Trophoblast cell (in vitro differentiated cells and primary cell): ENCODE data around the gene MXRA8.

Source experiments
- DNase-seq, 2 donors: peaks; one replicate each; pipeline ENCODE4 v3.0.0-alpha.2; 2016
- H2AFZ ChIP-seq: 2 replicates; pipeline ENCODE4 v1.6.1; 2013; ENCODE audit warnings: low read length, moderate library complexity, mild to moderate bottlenecking; ENCODE audit not compliant: insufficient read depth, poor library complexity
- H2AK5ac ChIP-seq: 2 replicates; pipeline ENCODE4 v1.6.1; 2013; ENCODE audit warnings: mild to moderate bottlenecking, low read length
- H2BK120ac ChIP-seq: 2 replicates; pipeline ENCODE4 v1.6.1; 2013; ENCODE audit warnings: low read length, mild to moderate bottlenecking, moderate library complexity; ENCODE audit not compliant: insufficient read depth, poor library complexity
- H2BK12ac ChIP-seq: 2 replicates; pipeline ENCODE4 v1.6.1; 2013; ENCODE audit warnings: mild to moderate bottlenecking, low read length, moderate library complexity
- H2BK5ac ChIP-seq: 2 replicates; pipeline ENCODE4 v1.6.1; 2013; ENCODE audit warnings: low read length, low read depth, moderate library complexity, mild to moderate bottlenecking; ENCODE audit not compliant: poor library complexity
- H3K14ac ChIP-seq: 2 replicates; pipeline ENCODE4 v1.6.1; 2013; ENCODE audit warnings: mild to moderate bottlenecking, low read length
- H3K18ac ChIP-seq: 2 replicates; pipeline ENCODE4 v1.6.1; 2013; ENCODE audit warnings: mild to moderate bottlenecking, low read length
- H3K23ac ChIP-seq: 2 replicates; pipeline ENCODE4 v1.6.1; 2013; ENCODE audit warnings: low read length
- H3K27ac ChIP-seq: 2 replicates; pipeline ENCODE4 v1.5.1; 2013; ENCODE audit warnings: low read depth, mild to moderate bottlenecking, inconsistent platforms, low read length, moderate library complexity
- H3K27me3 ChIP-seq: 2 replicates; pipeline ENCODE4 v1.6.1; 2013; ENCODE audit warnings: inconsistent platforms, mild to moderate bottlenecking, low read length, moderate library complexity; ENCODE audit not compliant: insufficient read depth
- H3K36me3 ChIP-seq, 2 experiments: 1 replicate in 1 of 2; 2 replicates in 1 of 2; pipeline ENCODE4 v1.6.1; 2013; ENCODE audit warnings: low read length in 2 of 2, mild to moderate bottlenecking in 2 of 2, moderate library complexity in 1 of 2; ENCODE audit not compliant: insufficient read depth in 2 of 2, control insufficient read depth in 1 of 2
- H3K4ac ChIP-seq: 2 replicates; pipeline ENCODE4 v1.6.1; 2013; ENCODE audit warnings: low read depth, mild to moderate bottlenecking, low read length, moderate library complexity
- H3K4me1 ChIP-seq, 2 experiments: 1 replicate in 1 of 2; 2 replicates in 1 of 2; pipeline ENCODE4 v1.6.1; 2013; ENCODE audit warnings: low read length in 2 of 2, mild to moderate bottlenecking in 2 of 2, moderate library complexity in 1 of 2; ENCODE audit not compliant: insufficient read depth in 2 of 2, control insufficient read depth in 1 of 2
- H3K4me2 ChIP-seq: 2 replicates; pipeline ENCODE4 v1.6.1; 2013; ENCODE audit warnings: inconsistent platforms, mild to moderate bottlenecking, low read length, moderate library complexity
- H3K4me3 ChIP-seq: 2 replicates; pipeline ENCODE4 v1.5.1; 2013; ENCODE audit warnings: mild to moderate bottlenecking, low read depth, low read length, inconsistent platforms
- H3K79me1 ChIP-seq: one replicate; pipeline ENCODE4 v1.6.1; 2013; ENCODE audit warnings: low read length
- H3K79me2 ChIP-seq: 2 replicates; pipeline ENCODE4 v1.6.1; 2013; ENCODE audit warnings: low read length, mild to moderate bottlenecking; ENCODE audit not compliant: control insufficient read depth, insufficient read depth, poor library complexity
- H3K9ac ChIP-seq: 2 replicates; pipeline ENCODE4 v1.6.1; 2013; ENCODE audit warnings: mild to moderate bottlenecking, low read length
- H3K9me3 ChIP-seq: 2 replicates; pipeline ENCODE4 v1.6.1; 2013; ENCODE audit warnings: low read depth, mild to moderate bottlenecking, control low read depth, inconsistent platforms, low read length; ENCODE audit not compliant: insufficient read depth
- H4K12ac ChIP-seq: 2 replicates; pipeline ENCODE4 v1.6.1; 2013; ENCODE audit warnings: low read depth, mild to moderate bottlenecking, low read length, moderate library complexity
- H4K8ac ChIP-seq: 2 replicates; pipeline ENCODE4 v1.6.1; 2013; ENCODE audit warnings: low read depth, mild to moderate bottlenecking, low read length, moderate library complexity
- H4K91ac ChIP-seq: one replicate; pipeline ENCODE4 v1.6.1; 2013; ENCODE audit warnings: low read depth, mild to moderate bottlenecking, low read length, moderate library complexity
- WGBS: extraction: QIAGEN DNeasy Blood & Tissue Kit; methylation state at CpG from one replicate; pipeline ENCODE4 v1.1.7; 2013; ENCODE audit warnings: missing lambda C conversion rate; ENCODE audit not compliant: insufficient read length, insufficient coverage; ENCODE audit errors: extremely low coverage; 5-methylcytosine and 5-hydroxymethylcytosine counted together

The MXRA8 gene

GRCh38 chr1:1347663-1348419, 10.5 kb downstream of the MXRA8 start:
- Histone ChIP-seq H3K4me1 (peaks cover 22 to 44% of the 10 kb centered on the region in 2 experiments), H3K79me2 (peaks cover 28% of the 10 kb centered on the region), H3K27ac (peak overlapping the region; percentile 11), H4K91ac (peak overlapping the region; percentile 67), H2BK120ac (no peak overlapping the region), H4K12ac (peak overlapping the region; percentile 82), H3K14ac (peak overlapping the region; percentile 95), H3K9me3 (no peaks in the 10 kb centered on the region), H3K18ac (peak overlapping the region; percentile 96), H4K8ac (peak overlapping the region; percentile 47), H2BK5ac (peak overlapping the region; percentile 35), H2BK12ac (no peak overlapping the region), H3K4me3 (peak overlapping the region; percentile 82), H3K27me3 (no peaks in the 10 kb centered on the region), H3K4ac (peak overlapping the region; percentile 94), H3K9ac (peak overlapping the region; percentile 16), H3K36me3 (peaks cover 9 to 14% of the 10 kb centered on the region in 2 experiments), H3K79me1 (peaks cover 14% of the 10 kb centered on the region), H3K4me2 (peak overlapping the region; percentile 73), H2AK5ac (peak overlapping the region; percentile 69), H2AFZ (peak overlapping the region; percentile 48), H3K23ac (no peak overlapping the region)
- WGBS: no CpG with 5 or more reads among the region's 26 CpGs
- DNase-seq: peak; percentile 70 to 74

- peaks cover 14% of the 10 kb centered on the region for H3K79me1 ChIP-seq
- no CpG with 5 or more reads among the region's 10 CpGs for WGBS
- H2AFZ ChIP-seq: peak overlapping the region; percentile 11
Measured at GRCh38 chr1:1347026-1347595, 11.2 kb downstream of the MXRA8 start.

GRCh38 chr1:1346501-1346890, 11.9 kb downstream of the MXRA8 start:
- no peak overlapping the region for H4K12ac ChIP-seq
- peaks cover 14% of the 10 kb centered on the region for H3K79me1 ChIP-seq
- H3K23ac ChIP-seq: no peak overlapping the region
- no peaks in the 10 kb centered on the region for H3K9me3 ChIP-seq
- H3K4me1 ChIP-seq: peaks cover 14 to 34% of the 10 kb centered on the region in 2 experiments
- no peaks in the 10 kb centered on the region for H3K27me3 ChIP-seq
- H4K91ac ChIP-seq: no peak overlapping the region
- no peak overlapping the region for H3K27ac ChIP-seq
- H3K4me2 ChIP-seq: no peak overlapping the region
- no peak overlapping the region for H2BK120ac ChIP-seq
- H2BK5ac ChIP-seq: no peak overlapping the region
- H3K14ac ChIP-seq: no peak overlapping the region
- H3K4ac ChIP-seq: peak overlapping the region; percentile 57
- no CpG with 5 or more reads among the region's 10 CpGs for WGBS
- H3K18ac ChIP-seq: peak overlapping the region; percentile 46
- H3K9ac ChIP-seq: no peak overlapping the region
- H3K36me3 ChIP-seq: peaks cover 10 to 11% of the 10 kb centered on the region in 2 experiments
- no peak overlapping the region for H2AFZ ChIP-seq
- H3K4me3 ChIP-seq: no peak overlapping the region
- no peak for DNase-seq
- H4K8ac ChIP-seq: no peak overlapping the region
- peaks cover 28% of the 10 kb centered on the region for H3K79me2 ChIP-seq
- H2AK5ac ChIP-seq: no peak overlapping the region
- no peak overlapping the region for H2BK12ac ChIP-seq

More at GRCh38 chr1:1347026-1347595, 11.2 kb downstream of the MXRA8 start:
- H3K9me3 ChIP-seq: no peaks in the 10 kb centered on the region
- no peak overlapping the region for H4K91ac ChIP-seq
- no peak overlapping the region for H3K9ac ChIP-seq
- H4K8ac ChIP-seq: no peak overlapping the region
- H2BK5ac ChIP-seq: no peak overlapping the region
- H3K79me2 ChIP-seq: peaks cover 28% of the 10 kb centered on the region
- H3K23ac ChIP-seq: no peak overlapping the region
- H2BK12ac ChIP-seq: no peak overlapping the region
- H3K14ac ChIP-seq: no peak overlapping the region
- no peak overlapping the region for H4K12ac ChIP-seq
- H3K27me3 ChIP-seq: no peaks in the 10 kb centered on the region
- H3K4me2 ChIP-seq: peak overlapping the region; percentile 73
- no peak overlapping the region for H3K27ac ChIP-seq
- no peak for DNase-seq
- peak overlapping the region; percentile 50 for H3K18ac ChIP-seq
- H3K4me3 ChIP-seq: no peak overlapping the region
- H2BK120ac ChIP-seq: no peak overlapping the region
- H3K36me3 ChIP-seq: peaks cover 7% of the 10 kb centered on the region in 2 experiments
- peaks cover 17 to 38% of the 10 kb centered on the region in 2 experiments for H3K4me1 ChIP-seq
- H3K4ac ChIP-seq: peak overlapping the region; percentile 57
- no peak overlapping the region for H2AK5ac ChIP-seq

DNA sequence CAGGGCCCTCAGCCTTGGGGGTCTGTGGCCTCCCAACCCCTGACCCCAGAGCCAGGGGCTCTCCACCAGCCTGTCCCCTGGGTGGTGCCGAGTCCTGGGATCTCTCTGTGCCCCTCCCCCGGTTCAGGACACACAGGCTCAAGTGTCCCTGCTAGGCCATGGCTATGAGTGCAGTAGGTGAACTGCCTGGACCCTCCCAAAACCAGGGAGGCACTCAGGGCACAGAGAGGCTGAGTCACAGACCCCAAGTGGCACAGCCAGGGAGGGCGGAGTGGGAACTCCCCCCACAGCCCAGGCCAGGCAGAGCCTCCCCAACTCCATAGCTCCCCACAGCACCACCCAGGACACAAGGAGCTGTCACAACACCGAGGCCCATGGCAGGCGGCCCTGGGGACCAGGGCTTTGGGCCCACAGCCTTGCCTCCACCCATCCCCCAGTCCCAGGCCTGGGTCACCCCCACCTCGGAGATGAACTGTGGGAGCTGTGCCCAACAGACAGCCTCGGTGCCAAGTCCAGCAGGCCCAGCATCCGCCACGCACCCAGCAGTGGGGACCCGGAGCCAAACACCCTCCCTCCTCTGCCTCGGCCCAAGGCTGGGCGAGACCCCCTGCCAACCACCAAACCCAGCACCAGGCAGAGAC, 12.4 kb downstream of the MXRA8 start:
- DNase-seq: no peak
- Histone ChIP-seq H3K36me3 (peaks cover 15 to 16% of the 10 kb centered on the region in 2 experiments), H2AFZ (no peak overlapping the region), H3K4me1 (peaks cover 14 to 31% of the 10 kb centered on the region in 2 experiments), H3K27ac (no peak overlapping the region), H4K91ac (no peak overlapping the region), H3K27me3 (no peaks in the 10 kb centered on the region), H3K4ac (peak overlapping the region; percentile 57), H2BK5ac (no peak overlapping the region), H3K9me3 (peaks cover 5% of the 10 kb centered on the region), H2AK5ac (no peak overlapping the region), H3K14ac (no peak overlapping the region), H3K79me2 (peaks cover 28% of the 10 kb centered on the region), H3K4me2 (no peak overlapping the region), H4K8ac (no peak overlapping the region), H3K9ac (no peak overlapping the region), H3K23ac (no peak overlapping the region), H2BK120ac (no peak overlapping the region), H3K4me3 (no peak overlapping the region), H3K79me1 (peaks cover 12% of the 10 kb centered on the region), H3K18ac (no peak overlapping the region), H4K12ac (no peak overlapping the region), H2BK12ac (no peak overlapping the region)
- no CpG with 5 or more reads among the region's 12 CpGs for WGBS
